PC-3 (cell line): ENCODE measurements around the gene OTUB1. TPM values are rescaled to one million over a fixed set of nuclear protein-coding genes. Genes with fewer than 3 reads are reported as not detected.

ENCODE experiments used
- ATAC-seq: fragments of 200-7000 bp; cut with Tn5 transposase; 2 replicates; pipeline ENCODE4 v1.9.1; 2020; ENCODE audit warnings: mild to moderate bottlenecking, moderate library complexity
- BruUV-seq: library from RNA; stranded (reverse); fragments of 400-500 nt; replicated peaks from 2 replicates; lab custom pipeline; 2021; lab: Mats Ljungman, UMichigan
- CTCF ChIA-PET: fragments of 300-600 bp; sonication (Branson Sonifier 250); formaldehyde crosslinking; loops from one replicate; lab custom pipeline; 2022; ENCODE audit warnings: antibody characterized with exemption; lab: Charles Lee
- POLR2A ChIA-PET: fragments of 300-600 bp; sonication (Branson Sonifier 250); formaldehyde crosslinking; loops from one replicate; lab custom pipeline; 2022; ENCODE audit warnings: antibody characterized with exemption; ENCODE audit not compliant: unreplicated experiment; lab: Charles Lee
- DNase-seq: peaks from one replicate; pipeline ENCODE4 v3.0.0-alpha.2; 2015
- H2AFZ ChIP-seq: fragments of 300-600 bp; sonication (generic); 2 replicates; pipeline ENCODE4 v1.6.0; 2016; ENCODE audit warnings: antibody characterized with exemption, low read length
- H3F3A ChIP-seq: fragments of 300-600 bp; sonication (generic); one replicate; pipeline ENCODE4 v1.6.0; 2017; ENCODE audit warnings: antibody characterized with exemption, low read length, control low read depth, mild to moderate bottlenecking; ENCODE audit not compliant: unreplicated experiment
- H3K27ac ChIP-seq: fragments of 300-600 bp; sonication (generic); 2 replicates; pipeline ENCODE4 v1.5.1; 2016; ENCODE audit warnings: mild to moderate bottlenecking, low read length
- H3K27me3 ChIP-seq: fragments of 300-600 bp; sonication (generic); 2 replicates; pipeline ENCODE4 v1.6.1; 2016; ENCODE audit warnings: low read length, mixed read lengths
- H3K36me3 ChIP-seq: fragments of 300-600 bp; sonication (generic); 2 replicates; pipeline ENCODE4 v1.6.1; 2016; ENCODE audit warnings: low read depth, mixed run types, low read length, mixed read lengths
- H3K4me1 ChIP-seq: fragments of 300-600 bp; sonication (generic); 2 replicates; pipeline ENCODE4 v1.5.1; 2016; ENCODE audit warnings: low read length; ENCODE audit not compliant: insufficient read depth
- H3K4me2 ChIP-seq: fragments of 300-600 bp; sonication (generic); 2 replicates; pipeline ENCODE4 v1.6.0; 2016; ENCODE audit warnings: low read length
- H3K4me3 ChIP-seq: fragments of 300-600 bp; sonication (generic); 2 replicates; pipeline ENCODE4 v1.5.1; 2016; ENCODE audit warnings: mild to moderate bottlenecking, low read length, mixed read lengths
- H3K79me2 ChIP-seq: fragments of 300-600 bp; sonication (generic); 2 replicates; pipeline ENCODE4 v1.6.1; 2017; ENCODE audit warnings: low read length, mixed read lengths
- H3K9ac ChIP-seq: fragments of 300-600 bp; sonication (generic); 2 replicates; pipeline ENCODE4 v1.6.0; 2016; ENCODE audit warnings: mild to moderate bottlenecking, low read length
- H3K9me2 ChIP-seq: fragments of 300-600 bp; sonication (generic); replicated peaks from 2 replicates; pipeline ENCODE4 v1.6.1; 2016; ENCODE audit warnings: mixed run types, low read length, mixed read lengths
- H3K9me3 ChIP-seq: fragments of 300-600 bp; sonication (generic); 2 replicates; pipeline ENCODE4 v1.6.1; 2016; ENCODE audit warnings: low read length, mixed read lengths
- H4K20me1 ChIP-seq: fragments of 300-600 bp; sonication (generic); 2 replicates; pipeline ENCODE4 v1.6.1; 2016; ENCODE audit warnings: low read length, mixed read lengths
- CTCF ChIP-seq: fragments of 300-600 bp; sonication (generic); conservative IDR thresholded peaks from 2 replicates; pipeline ENCODE4 v1.5.1; 2017; ENCODE audit warnings: antibody characterized with exemption, low read depth, mild to moderate bottlenecking, low read length
- EZH2 ChIP-seq: fragments of 300-600 bp; sonication (generic); IDR thresholded peaks from one replicate; pipeline ENCODE4 v1.6.1; 2017; ENCODE audit warnings: antibody characterized with exemption, mild to moderate bottlenecking, low read length; ENCODE audit not compliant: unreplicated experiment
- EZH2phosphoT487 ChIP-seq: fragments of 300-600 bp; sonication (generic); IDR thresholded peaks from 2 replicates; pipeline ENCODE4 v1.6.1; 2018; ENCODE audit warnings: mild to moderate bottlenecking, antibody characterized with exemption, low read length, borderline replicate concordance
- intact Hi-C: fragments of 100-400 bp; cut with micrococcal nuclease; formaldehyde crosslinking; loops from 2 replicates; pipeline ENCODE4 v1.9.0; 2023
- total RNA-seq: library from RNA; depleted of rRNA; stranded (reverse); fragments of >200 nt; gene quantifications from 2 replicates; pipeline ENCODE4 v1.2.3, GENCODE V29; 2014

OTUB1 gene
- total RNA-seq, 1 experiment from 2014 or later, result 129 TPM

- Histone ChIP-seq H3K27me3 (no peaks in the 10 kb centered on the region), H3K4me3 (peak overlapping the region; percentile 54), H3K27ac (no peak overlapping the region), H3K79me2 (no peaks in the 10 kb centered on the region), H3K9me2 (no peaks in the 10 kb centered on the region), H3K4me2 (peak overlapping the region; percentile 78), H3K4me1 (peaks cover 7% of the 10 kb centered on the region; the same call in 1 of the 2 replicates), H3K9ac (no peak overlapping the region), H4K20me1 (no peaks in the 10 kb centered on the region), H3F3A (no peaks in the 10 kb centered on the region), H2AFZ (peak overlapping the region; percentile 4; the same call in 1 of the 2 replicates), H3K36me3 (no peaks in the 10 kb centered on the region), H3K9me3 (no peaks in the 10 kb centered on the region)
- ATAC-seq (peak; percentile 61), DNase-seq (peak; percentile 56)
- intact Hi-C loops, result no loop called here
- ChIA-PET POLR2A (no interaction called here), CTCF (no interaction called here)
- no TSS peak for BruUV-seq
- TF ChIP-seq CTCF (peak; percentile 11; the same call in 1 of the 2 replicates), EZH2phosphoT487 (no peak)
Measured at GRCh38 chr11:64007160-64007628, 21.0 kb downstream of the OTUB1 start.

DNA sequence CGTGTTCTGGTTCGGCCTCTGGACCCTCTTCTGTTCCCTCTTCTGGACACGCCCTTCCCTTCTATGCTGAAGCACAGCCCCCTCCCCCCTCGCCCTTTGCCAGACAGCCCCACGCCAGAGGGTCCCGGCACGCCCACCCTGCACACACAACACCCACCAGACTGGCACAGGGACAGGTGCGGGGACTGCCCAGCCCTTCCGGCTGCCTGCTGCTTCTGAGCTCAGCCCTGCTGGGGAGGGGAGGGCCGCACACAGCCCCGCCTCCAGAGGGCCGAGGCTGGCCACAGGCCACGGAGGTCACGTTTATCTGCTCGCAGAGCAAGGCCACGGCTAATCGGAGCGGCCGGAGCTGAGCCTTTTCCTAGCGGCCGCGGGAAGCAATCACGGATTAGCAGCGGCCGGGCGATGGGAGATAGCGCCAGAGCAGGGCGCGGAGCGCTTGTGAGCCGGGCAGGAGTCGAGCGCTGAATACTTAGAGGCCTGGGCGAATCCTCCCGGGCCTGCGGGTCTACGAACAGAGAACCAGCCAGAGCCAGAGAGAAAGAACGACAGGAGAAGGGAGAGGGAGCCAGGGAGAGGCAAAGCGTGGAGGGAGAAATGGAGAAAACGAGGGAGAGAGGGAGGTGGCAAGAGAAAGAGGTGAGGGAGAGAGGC, 21.5 kb downstream of the OTUB1 start:
- no peak; the same call in 1 of the 2 replicates for TF ChIP-seq CTCF
- no peak for TF ChIP-seq EZH2phosphoT487
- TF ChIP-seq EZH2, result no peak
- POLR2A ChIA-PET, result no interaction called here
- H3F3A ChIP-seq, result no peaks in the 10 kb centered on the region
- H3K4me1 ChIP-seq, result peaks cover 7% of the 10 kb centered on the region; the same call in 1 of the 2 replicates
- H3K9me2 ChIP-seq, result no peaks in the 10 kb centered on the region
- no peaks in the 10 kb centered on the region for H3K79me2 ChIP-seq
- H2AFZ ChIP-seq, result 0 out of 2 replicates have a peak overlapping the region, but pooled peaks have one; percentile 4
- intact Hi-C loops, result no loop called here
- peak; percentile 64 for ATAC-seq
- CTCF ChIA-PET, result no interaction called here
- peak overlapping the region; percentile 54 for H3K4me3 ChIP-seq
- peak overlapping the region; percentile 78 for H3K4me2 ChIP-seq
- BruUV-seq, result no TSS peak
- no peaks in the 10 kb centered on the region for H4K20me1 ChIP-seq
- no peak overlapping the region for H3K27ac ChIP-seq
- no peaks in the 10 kb centered on the region for H3K36me3 ChIP-seq
- no peaks in the 10 kb centered on the region for H3K27me3 ChIP-seq
- no peaks in the 10 kb centered on the region for H3K9me3 ChIP-seq
- DNase-seq, result no peak
- H3K9ac ChIP-seq, result no peak overlapping the region

GRCh38 chr11:64008283-64008913, 22.2 kb downstream of the OTUB1 start:
- intact Hi-C loops, result no loop called here
- Histone ChIP-seq H3K27me3 (no peaks in the 10 kb centered on the region), H3K9me3 (no peaks in the 10 kb centered on the region), H3K4me2 (peak overlapping the region; percentile 78; the same call in 1 of the 2 replicates), H2AFZ (no peak overlapping the region), H3K9ac (no peak overlapping the region), H3K79me2 (no peaks in the 10 kb centered on the region), H3K4me1 (peaks cover 7% of the 10 kb centered on the region; the same call in 1 of the 2 replicates), H3K36me3 (no peaks in the 10 kb centered on the region), H3K4me3 (no peak overlapping the region), H3K9me2 (no peaks in the 10 kb centered on the region), H4K20me1 (no peaks in the 10 kb centered on the region), H3F3A (no peaks in the 10 kb centered on the region), H3K27ac (no peak overlapping the region)
- TF ChIP-seq EZH2phosphoT487 (no peak), EZH2 (no peak)
- DNase-seq (no peak), ATAC-seq (no peak)
- ChIA-PET POLR2A (no interaction called here), CTCF (no interaction called here)
- no TSS peak for BruUV-seq
